HCT116 (cell line): ENCODE data around the gene GOLGA6L7.
"Not testable (repeated sequence)": the region's sequence is repeated elsewhere in the genome, so short reads cannot be mapped to it uniquely, and the experiment has no call there.

Experiments
- ATF3 ChIP-seq: IDR thresholded peaks from 2 replicates; pipeline ENCODE4 v1.6.1; 2012
- CTCF ChIP-seq, 3 experiments: fragments of 200-600 bp in 1 of 3; sonication (generic) in 1 of 3; IDR thresholded peaks in 2 of 3; conservative IDR thresholded peaks in 1 of 3; 2 replicates each; pipeline ENCODE4 v1.5.1; 2012 to 2017; ENCODE audit warnings: low read depth in 2 of 3, low read length in 2 of 3, antibody characterized with exemption in 1 of 3, borderline replicate concordance in 1 of 3, control low read depth in 1 of 3, mild to moderate bottlenecking in 1 of 3, mixed read lengths in 1 of 3, mixed run types in 1 of 3, moderate library complexity in 1 of 3; ENCODE audit not compliant: insufficient read depth in 1 of 3
- FOSL1 ChIP-seq: IDR thresholded peaks from 2 replicates; pipeline ENCODE4 v1.6.1; 2012; ENCODE audit warnings: low read depth
- POLR2AphosphoS5 ChIP-seq: IDR thresholded peaks from 2 replicates; pipeline ENCODE4 v1.6.1; 2011; ENCODE audit warnings: mild to moderate bottlenecking, low read depth, low read length, moderate library complexity
- RAD21 ChIP-seq: IDR thresholded peaks from 2 replicates; pipeline ENCODE4 v1.6.1; 2012; ENCODE audit warnings: low read depth, mild to moderate bottlenecking
- TF ChIP-seq, protein P1 (sequence below): IDR thresholded peaks from 2 replicates; pipeline ENCODE4 v1.6.1; 2011; ENCODE audit warnings: mild to moderate bottlenecking, low read length, moderate library complexity; ENCODE audit not compliant: insufficient replicate concordance; ENCODE audit errors: extremely low read depth

DNA sequence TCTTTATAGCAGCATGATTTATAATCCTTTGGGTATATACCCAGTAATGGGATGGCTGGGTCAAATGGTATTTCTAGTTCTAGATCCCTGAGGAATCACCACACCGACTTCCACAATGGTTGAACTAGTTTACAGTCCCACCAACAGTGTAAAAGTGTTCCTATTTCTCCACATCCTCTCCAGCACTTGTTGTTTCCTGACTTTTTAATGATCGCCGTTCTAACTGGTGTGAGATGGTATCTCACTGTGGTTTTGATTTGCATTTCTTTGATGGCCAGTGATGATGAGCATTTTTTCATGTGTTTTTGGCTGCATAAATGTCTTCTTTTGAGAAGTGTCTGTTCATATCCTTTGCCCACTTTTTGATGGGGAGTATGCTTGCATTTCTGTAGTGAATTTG, 30.3 kb downstream of the GOLGA6L7 start:
- TF ChIP-seq POLR2AphosphoS5; RAD21; ATF3; FOSL1; CTCF (IDR thresholded peaks at IDR 0.05 in 2 of 3, conservative IDR thresholded peaks at IDR 0.05 in 1 of 3; ENCODE audit: borderline replicate concordance in 1 of 3, insufficient read depth in 1 of 3, low read depth in 2 of 3, low read length in 2 of 3): not testable (repeated sequence)
- TF ChIP-seq, protein P1, sequence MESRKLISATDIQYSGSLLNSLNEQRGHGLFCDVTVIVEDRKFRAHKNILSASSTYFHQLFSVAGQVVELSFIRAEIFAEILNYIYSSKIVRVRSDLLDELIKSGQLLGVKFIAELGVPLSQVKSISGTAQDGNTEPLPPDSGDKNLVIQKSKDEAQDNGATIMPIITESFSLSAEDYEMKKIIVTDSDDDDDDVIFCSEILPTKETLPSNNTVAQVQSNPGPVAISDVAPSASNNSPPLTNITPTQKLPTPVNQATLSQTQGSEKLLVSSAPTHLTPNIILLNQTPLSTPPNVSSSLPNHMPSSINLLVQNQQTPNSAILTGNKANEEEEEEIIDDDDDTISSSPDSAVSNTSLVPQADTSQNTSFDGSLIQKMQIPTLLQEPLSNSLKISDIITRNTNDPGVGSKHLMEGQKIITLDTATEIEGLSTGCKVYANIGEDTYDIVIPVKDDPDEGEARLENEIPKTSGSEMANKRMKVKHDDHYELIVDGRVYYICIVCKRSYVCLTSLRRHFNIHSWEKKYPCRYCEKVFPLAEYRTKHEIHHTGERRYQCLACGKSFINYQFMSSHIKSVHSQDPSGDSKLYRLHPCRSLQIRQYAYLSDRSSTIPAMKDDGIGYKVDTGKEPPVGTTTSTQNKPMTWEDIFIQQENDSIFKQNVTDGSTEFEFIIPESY = not testable (repeated sequence)
